Testis (tissue), 2 donors: ENCODE results near the gene L2HGDH.

Experiments used
- CTCF ChIP-seq, 3 experiments: fragments of 450-650 bp in 2 of 3; fragments of 200-600 bp in 1 of 3; sonication (generic) in 1 of 3; IDR thresholded peaks; one replicate each; pipeline ENCODE4 v1.5.1; 2016 to 2019; ENCODE audit warnings: antibody characterized with exemption in 3 of 3, mild to moderate bottlenecking in 2 of 3, moderate library complexity in 1 of 3
- POLR2A ChIP-seq: fragments of 450-650 bp; IDR thresholded peaks from one replicate; pipeline ENCODE4 v1.6.1; 2017; ENCODE audit warnings: antibody characterized with exemption, mild to moderate bottlenecking, moderate library complexity

DNA sequence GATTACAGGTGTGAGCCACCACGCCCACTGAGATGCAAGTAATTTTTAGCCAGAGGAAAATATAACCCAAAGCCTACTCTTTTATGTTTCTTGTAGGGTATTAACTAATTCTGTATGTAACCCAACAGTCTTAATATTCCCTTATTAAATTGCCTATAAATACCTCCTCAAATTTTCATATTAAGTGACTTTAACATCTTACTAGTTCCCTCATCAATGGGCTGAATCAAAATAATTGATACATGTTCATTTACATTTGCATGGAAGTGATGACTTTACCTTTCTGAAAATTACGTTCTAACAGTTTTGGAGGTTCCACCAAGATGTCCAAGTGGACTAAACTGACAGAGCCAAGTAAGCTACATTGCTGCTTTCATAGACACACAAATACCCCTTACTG is 83.7 kb downstream of the L2HGDH start:
- TF ChIP-seq POLR2A (no peak), CTCF (IDR thresholded peaks at IDR 0.05) (no peak)
